Stimulated activated CD4-positive, alpha-beta T cell treated with anti-CD3 and anti-CD28 coated beads, Interleukin-2, amount 100 ng/mL, for 4 hours (primary cell): ENCODE measurements around the gene MPC2.
A peak's percentile ranks its signal among the peaks of the same experiment; 100 is the strongest.

Experiments
- DNase-seq: peaks from one replicate; pipeline ENCODE4 v3.0.0-alpha.2; 2020; ENCODE audit warnings: low read depth

The MPC2 gene

DNA sequence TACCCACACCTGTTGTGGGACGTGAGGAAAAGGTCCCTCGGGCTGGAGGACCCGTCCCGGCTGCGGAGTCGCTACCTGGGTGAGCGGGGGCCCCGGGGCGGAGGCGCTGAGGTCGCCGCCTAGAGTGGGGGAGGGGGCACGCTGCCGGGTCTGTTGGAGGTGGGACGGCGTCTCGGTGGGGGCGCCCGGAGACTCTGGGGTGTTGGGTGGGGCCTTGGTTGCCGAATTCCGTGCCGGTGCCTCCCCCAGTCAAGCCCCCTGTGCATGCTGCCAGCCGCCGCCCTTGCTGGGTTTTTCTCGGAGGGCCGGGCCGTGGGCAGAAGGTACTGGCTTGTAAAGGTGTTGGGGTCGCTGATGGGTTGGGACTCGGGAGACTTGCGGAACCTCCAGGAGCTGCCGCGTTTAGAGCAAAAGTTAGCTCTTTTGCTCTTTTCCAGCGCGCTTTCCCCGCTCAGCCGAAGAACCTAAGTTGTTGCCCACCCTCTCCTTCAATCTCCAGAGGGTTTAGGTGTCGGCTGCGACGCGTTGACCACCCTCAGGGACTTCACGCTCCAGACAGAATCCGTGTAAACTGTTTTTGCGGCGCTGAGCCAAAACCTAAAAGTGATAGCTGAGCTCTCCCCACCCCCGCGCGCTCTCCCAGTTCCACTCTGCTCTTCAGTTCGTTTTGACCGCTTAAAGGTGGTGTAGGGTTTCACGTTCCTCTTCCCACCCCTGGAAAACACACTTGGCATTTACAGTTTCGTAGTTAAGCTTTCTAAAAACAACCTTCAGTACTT lies at the start of gene MPC2:
MPC2 (minus strand) TSS at position 143 of the 779 bp plus-strand sequence. CDS start 1,231 bp downstream, outside the sequence.
- peak; percentile 26 for DNase-seq

DNA sequence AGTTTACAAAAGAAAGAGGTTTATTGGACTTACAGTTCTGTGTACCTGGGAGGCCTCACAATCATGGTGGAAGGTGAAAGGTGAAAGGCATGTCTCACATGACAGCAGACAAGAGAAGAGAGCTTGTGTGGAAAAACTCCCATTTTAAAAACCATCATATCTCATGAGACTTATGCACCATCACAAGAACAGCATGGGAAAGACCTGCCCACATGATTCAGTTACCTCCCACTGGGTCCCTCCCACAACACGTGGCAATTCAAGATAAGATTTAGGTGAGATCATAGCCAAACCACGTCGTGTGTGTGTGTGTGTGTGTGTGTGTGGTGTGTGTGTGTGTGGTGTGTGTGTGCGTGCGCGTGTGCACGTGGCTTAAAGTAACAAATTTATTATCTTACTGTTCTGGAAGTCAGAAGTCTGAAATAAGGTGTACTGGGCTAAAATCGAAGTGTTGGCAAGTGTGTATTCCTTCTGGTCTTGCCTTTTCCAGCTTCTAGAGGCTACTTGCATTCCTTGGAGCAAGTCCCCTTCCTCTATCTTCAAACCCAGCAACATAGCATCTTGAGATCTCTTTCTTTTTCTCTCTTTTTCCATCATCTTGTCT lies 48.1 kb upstream of the MPC2 start:
- DNase-seq: peak; percentile 0

DNA sequence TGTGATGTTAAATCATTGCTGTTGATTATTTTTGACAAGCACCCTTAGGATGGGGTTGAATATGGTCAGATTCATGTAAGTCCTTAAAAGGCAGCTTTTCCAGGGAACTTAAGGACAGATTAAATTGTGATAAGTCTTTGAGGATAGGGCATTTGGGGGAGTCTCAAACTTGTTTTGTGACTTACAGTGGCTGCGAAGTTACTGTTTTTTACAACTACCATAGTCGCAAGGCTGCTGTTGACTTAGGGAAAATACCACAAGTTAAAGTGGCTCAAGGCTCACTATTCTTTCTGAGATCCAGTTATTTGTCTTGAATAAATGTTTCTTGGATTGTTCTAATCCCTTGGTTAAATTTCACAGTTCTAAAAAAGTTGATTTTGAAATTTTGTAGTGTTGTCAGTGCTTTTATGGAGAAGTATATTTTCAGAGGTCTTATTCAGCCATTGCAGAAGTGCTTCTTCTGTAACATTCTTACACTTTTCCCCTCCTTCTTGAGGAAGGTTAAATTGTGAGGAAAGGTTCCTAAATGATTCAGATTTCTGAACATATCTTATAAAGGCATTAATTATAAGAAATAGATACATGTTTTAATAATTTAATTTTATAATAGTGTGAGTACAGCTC lies 47.0 kb upstream of the MPC2 start:
- no peak for DNase-seq

DNA sequence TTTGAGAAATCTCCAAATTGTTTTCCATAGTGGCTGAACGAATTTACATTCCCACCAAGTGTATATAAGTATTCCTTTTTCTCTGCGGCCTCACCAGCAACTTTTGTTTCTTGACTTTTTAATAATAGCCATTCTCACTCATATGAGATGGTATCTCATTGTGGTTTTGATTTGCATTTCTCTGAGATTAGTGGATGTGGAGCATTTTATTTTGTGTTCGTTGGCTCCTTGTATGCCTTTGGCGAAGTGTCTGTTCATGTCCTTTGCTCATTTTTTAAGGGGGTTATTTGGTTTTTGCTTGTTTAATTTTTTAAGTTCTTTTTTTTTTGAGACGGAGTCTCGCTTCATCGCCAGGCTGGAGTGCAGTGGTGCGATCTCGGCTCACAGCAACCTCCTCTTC lies 45.1 kb upstream of the MPC2 start:
- DNase-seq: no peak

DNA sequence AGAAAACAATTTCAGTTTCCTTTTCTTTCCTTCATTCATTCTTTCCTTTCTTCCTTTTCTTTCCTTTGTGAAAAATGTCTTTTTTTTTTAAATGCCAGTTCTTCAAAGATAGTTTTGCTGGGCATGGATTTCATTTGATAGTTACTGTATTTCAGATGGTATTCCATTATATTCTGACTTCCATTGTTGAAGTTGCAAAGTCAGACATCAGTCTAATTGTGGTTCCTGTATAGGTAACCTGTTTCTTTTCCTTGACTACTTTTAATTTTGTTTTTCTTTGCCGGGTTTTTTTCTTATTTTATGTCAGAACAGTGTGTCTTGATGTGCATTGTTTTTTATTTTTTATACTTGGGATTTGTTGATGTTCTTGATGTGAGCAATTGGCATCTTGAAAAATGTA lies 40.4 kb upstream of the MPC2 start:
- no peak for DNase-seq

DNA sequence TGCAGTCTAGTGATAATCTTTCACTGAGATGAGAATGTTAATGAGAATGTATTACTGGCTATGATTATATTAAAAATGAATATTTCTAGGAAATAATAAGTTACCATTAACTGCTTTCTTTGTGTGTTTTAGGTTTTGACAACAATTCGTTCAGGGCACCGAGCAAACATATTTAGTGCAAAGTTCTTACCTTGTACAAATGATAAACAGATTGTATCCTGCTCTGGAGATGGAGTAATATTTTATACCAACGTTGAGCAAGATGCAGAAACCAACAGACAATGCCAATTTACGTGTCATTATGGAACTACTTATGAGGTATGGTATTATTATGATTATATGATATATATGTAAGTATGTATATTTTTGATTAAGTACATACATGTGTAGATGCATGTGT lies 37.8 kb upstream of the MPC2 start:
- DNase-seq: no peak

DNA sequence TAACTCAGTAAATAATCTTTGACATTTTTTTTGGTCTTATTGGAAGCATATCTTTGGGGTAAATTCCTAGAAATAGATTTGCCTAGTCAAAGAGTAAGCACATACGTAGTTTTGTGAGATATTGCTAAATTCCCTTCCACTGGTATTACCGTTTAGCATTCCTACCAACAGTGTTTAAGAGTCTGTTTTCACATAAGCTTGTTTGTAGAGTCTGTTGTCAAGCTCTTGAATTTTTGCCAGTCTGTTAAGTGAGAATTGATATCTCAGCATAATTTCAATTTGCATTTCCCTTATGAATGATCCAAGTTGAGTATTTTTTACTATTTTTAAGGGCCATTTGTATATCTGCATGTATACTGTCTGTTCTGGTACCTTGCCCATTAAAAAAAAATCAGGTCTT lies 37.0 kb upstream of the MPC2 start:
- no peak for DNase-seq

DNA sequence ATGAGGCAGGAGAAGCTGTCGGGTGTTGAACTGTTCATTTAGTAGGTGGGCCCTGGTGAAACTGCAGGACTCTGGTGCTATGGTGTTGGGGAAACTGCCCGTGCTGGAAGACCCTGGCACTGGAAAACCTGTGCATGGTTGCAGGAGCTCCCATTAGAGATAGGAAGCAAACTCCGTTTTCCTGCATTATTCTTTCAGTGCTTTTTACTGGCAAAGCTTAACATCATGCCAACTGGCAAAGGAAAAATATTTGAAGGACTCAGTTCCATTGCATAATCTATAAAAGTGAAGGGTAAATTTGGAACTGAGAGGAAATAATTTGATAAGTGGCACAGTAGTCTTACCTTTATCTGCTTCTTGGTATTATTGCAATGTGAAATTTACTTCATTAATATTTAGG lies 31.7 kb upstream of the MPC2 start:
- DNase-seq: no peak

DNA sequence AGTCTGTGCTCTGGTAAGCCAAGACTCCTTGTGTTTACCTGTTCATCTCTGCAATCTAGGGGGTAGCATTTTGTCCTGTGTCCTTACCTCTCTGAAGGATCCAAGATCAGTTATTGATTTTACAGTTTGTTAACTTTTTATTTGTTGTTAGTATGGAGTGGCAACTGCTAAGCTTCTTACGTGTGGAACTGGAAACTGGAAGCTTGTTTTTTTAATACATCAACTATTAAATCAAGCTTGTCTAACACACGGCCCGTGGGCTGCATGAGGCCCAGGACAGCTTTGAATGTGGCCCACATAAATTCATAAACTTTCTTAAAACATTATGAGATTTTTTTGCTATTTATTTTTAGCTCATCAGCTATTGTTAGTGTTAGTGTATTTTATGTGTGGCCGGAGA lies 29.2 kb upstream of the MPC2 start:
- no peak for DNase-seq

DNA sequence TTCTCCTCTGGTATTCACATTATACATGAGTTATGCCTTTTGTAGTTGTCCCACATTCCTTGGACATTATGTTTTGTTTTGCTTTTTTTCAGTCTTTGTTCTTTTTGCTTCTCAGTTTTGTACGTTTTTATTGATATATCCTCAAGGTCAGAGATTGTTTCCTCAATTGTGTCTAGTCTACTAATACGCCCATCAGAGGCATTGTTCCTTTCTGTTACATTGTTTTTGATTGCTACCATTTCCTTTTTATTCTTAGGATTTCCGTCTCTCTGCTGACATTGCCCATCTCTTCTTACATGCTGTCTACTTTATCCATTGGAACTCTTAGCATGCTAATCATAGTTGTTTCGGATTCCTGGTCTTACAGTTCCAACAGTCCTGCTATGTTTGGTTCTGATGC lies 27.8 kb upstream of the MPC2 start:
- no peak for DNase-seq

DNA sequence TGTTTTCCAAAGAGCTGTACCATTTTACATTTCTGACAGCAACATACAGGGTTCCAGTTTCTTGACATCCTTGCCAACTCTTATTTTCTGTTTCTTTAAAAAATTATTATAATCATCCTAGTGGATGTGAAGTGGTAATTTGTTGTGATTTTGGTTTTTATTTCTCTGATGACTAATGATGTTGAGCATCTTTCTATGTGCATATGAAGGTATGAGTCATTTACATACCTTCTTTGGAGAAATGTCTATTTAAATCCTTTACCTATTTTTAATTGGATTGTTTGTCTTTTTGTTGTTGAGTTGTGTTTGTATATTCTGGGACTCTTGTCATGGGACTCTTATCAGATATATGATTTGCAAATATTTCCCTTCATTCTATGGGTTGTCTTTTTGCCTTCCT lies 20.8 kb upstream of the MPC2 start:
- no peak for DNase-seq

DNA sequence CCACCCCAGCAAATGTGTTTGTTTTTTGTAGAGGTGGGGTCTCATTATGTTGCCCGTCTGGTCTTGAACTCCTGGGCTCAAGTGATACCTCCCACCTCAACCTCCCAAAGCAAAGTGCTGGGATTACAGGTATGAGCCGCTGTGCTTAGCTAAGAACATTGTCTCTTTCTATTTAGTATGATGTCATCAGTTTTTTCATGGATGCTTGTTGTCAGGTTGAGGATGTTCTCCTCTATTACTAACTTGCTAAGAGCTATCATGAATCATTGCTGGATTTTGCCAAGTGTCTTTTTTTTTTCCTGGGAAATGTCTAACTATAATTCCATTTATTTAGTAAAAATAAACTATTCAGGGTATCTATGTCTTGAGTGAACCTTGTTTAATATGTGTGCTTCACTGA lies 19.0 kb upstream of the MPC2 start:
- DNase-seq: no peak

DNA sequence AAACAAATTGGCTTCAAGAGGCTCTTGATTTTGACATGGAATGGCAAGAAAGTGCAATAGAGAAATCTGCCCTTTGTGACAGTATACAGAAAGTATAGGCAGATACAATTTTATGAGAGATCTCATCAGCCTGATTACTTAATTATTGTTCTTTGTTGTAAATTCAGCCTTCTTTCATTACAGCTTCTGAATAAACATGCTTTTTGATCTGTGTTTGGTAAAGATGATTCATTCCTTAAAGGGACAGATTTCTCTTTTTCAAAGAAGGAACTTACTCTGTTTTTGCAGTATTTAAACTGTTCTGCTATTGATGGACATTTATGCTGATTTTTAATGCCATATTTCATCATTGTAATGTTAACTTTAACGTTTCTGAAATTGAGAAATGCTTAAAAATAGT lies 13.7 kb upstream of the MPC2 start:
- DNase-seq: no peak

DNA sequence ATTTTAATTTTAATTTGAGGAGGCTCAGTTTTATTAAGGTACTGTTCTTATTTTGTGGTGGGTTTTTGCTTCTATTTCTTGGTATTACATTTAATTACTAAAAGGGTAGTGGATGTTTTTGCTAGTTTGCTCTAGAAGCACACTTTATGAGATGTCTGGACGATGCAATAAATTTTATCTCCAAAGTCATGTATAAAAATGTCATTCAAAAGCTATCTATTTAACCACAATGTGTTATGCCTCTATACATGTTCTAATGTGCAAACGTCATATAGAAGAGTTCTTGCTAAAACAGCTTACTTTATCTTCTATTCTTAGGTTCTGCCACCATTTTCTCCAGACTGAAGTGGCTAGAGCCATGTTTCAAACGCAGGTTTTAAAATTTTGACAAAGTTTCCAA lies 12.9 kb upstream of the MPC2 start:
- DNase-seq: no peak

DNA sequence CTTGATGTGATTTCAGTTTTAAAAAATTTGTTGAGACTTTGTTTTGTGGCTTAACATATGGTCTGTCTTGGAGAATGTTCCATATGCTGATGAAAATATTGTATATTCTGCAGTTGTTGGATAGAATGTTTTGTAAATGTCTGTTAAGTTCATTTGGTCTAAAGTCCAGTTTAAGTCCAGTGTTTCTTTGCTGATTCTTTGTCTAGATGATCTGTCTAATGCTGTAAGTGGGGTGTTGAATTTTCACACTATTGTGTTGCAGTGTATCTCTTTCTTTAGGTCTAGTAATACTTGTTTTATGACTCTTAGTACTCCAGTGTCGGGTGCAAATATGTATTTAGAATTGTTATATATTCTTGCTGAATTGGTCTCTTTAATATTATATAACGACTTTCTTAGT lies 10.9 kb upstream of the MPC2 start:
- no peak for DNase-seq

DNA sequence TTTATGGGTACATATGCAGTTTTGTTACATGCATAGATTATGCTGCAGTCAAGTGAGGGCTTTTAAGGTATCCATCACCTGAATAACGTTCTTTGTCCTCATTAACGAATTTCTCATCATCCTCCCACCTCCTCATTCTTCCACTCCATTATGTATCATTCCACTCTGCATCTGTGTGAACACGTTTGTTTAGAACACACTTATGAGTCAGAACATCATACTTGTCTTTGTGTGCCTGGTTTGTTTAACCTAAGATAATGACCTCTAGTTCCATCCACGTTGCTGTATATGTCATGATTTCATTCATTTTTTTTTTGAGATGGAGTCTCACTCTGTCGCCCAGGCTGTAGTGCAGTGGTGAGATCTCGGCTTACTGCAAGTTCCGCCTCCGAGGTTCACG lies 6.7 kb upstream of the MPC2 start:
- DNase-seq: no peak

DNA sequence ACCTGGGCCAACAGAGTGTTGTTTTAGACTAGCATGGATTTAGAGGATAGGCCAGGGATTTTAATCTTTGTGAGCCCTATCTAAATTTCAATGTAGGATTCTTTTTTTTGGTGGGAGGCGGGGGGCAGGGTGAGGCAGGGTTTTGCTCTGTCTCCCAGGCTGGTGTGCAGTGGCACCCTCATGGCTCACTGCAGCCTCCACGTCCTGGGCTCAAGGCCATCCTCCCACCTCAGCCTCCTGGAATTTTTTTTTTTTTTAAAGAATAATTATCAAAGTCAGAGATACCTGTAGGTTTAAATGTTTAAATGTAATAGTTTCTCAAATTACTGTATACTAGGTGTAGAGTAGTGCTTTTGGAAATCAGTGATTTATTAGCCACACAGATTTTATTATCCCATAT lies 3.4 kb upstream of the MPC2 start:
- DNase-seq: no peak

DNA sequence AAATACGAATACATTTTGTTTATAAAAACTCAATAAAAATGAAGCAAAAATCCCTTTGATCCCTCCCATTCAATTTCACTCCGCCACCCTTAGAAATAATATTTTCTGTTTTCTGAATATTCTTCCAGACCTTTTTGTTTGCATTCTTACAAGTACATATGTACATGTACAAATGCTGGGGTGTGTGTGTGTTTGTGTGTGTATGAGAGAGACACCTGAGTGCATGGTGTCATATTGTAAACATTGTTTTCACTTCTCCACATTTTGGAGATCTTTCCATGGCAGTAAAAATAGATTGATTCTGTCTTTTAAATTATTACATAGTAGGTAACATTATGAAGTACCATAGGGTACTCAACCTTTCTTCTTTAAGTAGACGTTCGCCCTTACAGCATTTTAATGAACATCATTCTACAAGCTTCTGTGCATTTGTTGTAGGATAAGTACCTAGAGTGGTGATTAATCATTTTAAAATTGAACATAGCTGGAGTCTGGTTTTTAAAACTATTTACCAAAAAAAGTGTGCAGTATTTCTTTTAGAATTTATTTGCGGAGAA lies 1.3 kb upstream of the MPC2 start:
- no peak for DNase-seq

DNA sequence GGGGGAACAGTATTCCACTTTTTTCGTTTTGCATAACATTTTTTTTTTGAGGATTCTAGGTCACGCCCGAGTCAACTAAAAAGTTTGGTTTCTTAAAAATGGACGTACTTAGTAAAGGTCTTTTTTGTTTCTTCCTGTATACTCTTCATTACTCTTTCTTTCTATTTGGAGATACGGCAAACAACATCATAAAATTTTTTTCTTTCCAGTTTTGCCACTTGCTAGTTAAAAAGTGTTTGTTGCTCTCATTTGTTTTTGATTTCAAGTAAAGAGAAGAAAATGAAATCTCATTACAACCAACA lies 788 bp upstream of the MPC2 start:
- DNase-seq: no peak

DNA sequence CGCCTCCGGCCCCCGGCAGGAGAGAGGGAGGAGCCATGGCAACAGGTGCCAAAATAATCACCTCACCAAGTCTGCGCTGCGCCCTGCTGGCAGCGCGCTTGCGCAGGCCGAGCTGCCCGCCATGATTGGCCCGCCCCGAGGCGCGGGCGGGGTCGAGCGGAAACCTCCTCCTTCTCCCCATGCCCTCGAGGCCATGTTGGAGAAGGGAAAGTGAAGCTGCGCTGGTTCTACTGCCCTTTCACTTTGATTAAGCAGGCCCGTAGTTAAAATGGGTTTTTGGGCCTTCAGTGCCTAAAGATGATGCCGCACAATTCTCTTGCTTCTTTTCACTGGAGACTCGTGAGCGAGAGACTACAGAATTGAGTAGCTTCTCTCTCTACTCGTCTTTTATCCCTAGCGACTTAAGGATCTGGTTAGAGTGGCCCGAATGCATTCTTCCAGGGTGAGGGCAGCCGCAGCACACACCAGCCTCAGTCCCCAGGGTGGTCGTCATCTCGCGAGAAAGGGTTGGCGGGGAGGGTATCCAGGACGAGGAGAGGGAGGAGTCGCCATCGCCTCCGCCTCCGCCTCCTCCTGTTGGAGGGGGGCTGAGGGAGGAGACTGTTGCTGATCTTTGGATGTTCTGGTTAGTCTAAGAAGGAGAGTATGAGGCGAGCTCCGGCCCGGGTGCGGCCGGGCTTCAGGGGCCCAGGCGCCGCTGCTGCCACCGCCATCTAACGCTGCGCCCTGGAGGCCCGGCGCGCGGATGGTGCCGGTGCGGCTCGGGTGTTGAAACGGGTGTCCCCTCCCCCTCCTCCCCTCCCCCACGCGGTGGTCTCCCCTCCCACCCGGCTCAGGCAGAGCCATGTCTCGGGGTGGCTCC lies 573 bp downstream of the MPC2 start, which contains the start of gene DCAF6:
DCAF6 (plus strand) TSS at position 616 of the 862 bp plus-strand sequence; CDS start at position 845, 229 bp downstream.
- peak; percentile 97 for DNase-seq

DNA sequence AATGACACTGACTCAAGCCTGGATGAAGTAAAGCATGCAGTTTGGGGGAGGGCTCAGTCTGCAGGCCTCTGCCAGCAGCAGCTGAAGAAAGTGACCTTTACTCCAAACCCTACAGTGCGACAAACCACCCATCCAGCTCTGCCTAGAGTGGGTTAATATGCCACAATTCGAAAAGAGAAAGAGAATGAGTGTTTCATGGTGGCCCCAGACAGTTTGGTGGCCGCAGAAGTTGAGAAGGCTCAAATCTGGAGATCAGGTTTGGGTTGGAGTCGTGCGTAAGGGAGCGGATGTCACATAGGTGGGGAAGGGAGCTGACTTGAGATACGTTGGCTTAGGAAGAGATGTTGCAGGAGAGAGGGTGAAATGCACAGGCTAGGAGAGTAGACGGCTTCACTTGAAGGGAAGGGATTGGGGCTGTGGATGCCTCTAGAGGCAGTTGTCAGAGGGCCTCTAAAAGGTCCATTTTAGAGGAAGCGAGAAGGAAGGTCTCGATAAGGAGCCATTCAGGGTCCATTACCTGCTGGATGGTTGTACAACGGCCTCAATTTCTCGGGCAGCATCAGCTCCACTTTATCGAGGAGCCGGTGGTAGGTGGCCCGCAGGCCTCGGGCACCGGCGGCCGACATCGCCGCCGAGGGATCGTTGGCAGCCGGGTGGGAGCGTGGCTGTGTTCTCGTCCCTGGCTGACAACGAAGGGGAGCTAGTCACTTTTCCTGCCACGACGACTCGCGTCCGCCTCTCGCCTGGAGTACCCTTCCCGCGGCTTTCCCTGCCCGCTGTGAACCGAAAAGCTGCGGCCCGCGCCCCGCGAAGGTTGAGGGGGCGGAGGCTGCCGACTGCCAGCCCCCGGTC lies 1.4 kb downstream of the MPC2 start:
- DNase-seq: no peak
